PC-9 (cell line): Measurements from ENCODE around the gene TSPEAR.

Experiments
- EZH2 ChIP-seq: fragments of 200-600 bp; sonication (generic); IDR thresholded peaks from 2 replicates; pipeline ENCODE4 v1.8.0; 2017; ENCODE audit warnings: antibody characterized with exemption, low read depth
- TF ChIP-seq, protein P1 (sequence below): fragments of 200-600 bp; sonication (generic); conservative IDR thresholded peaks from 2 replicates; pipeline ENCODE4 v1.6.1; 2017; ENCODE audit warnings: mixed run types, antibody characterized with exemption, mild to moderate bottlenecking, moderate library complexity

DNA sequence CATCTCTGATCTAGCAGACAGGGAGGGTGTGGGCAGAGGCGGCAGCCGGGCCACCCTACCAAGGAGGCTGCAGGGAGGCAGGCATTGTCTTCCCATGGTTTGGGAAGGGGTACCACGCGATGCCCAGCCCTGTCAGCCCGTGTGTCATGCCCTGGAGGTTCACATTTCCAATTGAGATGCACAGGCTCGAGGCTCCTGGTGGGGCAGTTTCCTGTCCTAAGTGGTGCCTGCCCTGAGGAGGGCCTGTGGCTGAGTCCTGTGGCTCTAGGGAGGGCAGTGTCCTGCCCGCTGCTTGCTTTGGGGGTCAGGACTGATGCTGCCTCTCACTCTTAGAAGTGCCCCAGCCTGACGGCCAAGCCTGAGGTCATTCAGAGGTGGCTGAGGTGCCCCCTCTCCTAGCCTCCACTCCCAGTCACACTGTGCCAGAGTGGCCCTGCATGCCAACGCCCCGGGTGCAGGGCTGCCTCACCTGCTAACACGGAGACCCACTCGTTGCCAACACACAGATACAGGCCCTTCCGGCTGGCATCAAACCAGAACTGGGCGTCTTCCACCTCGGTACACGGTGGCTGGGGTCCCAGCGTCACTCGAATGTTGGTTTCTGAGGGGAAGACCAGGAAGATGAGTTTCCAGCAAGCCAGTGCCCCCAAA lies 183.3 kb downstream of the TSPEAR start:
- TF ChIP-seq, protein P1, sequence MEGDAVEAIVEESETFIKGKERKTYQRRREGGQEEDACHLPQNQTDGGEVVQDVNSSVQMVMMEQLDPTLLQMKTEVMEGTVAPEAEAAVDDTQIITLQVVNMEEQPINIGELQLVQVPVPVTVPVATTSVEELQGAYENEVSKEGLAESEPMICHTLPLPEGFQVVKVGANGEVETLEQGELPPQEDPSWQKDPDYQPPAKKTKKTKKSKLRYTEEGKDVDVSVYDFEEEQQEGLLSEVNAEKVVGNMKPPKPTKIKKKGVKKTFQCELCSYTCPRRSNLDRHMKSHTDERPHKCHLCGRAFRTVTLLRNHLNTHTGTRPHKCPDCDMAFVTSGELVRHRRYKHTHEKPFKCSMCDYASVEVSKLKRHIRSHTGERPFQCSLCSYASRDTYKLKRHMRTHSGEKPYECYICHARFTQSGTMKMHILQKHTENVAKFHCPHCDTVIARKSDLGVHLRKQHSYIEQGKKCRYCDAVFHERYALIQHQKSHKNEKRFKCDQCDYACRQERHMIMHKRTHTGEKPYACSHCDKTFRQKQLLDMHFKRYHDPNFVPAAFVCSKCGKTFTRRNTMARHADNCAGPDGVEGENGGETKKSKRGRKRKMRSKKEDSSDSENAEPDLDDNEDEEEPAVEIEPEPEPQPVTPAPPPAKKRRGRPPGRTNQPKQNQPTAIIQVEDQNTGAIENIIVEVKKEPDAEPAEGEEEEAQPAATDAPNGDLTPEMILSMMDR: no peak
- no peak for TF ChIP-seq EZH2
